Parathyroid adenoma (tissue), 2 donors: ENCODE data around the gene MAP7D2.

Experiments used
- H2AFZ ChIP-seq: fragments of 300-600 bp; sonication (generic); one replicate; pipeline ENCODE4 v1.7.0; 2017; ENCODE audit warnings: antibody characterized with exemption, mild to moderate bottlenecking
- H3K27ac ChIP-seq: fragments of 300-600 bp; sonication (generic); one replicate; pipeline ENCODE4 v1.7.0; 2017
- H3K27me3 ChIP-seq: fragments of 300-600 bp; sonication (generic); one replicate; pipeline ENCODE4 v1.7.0; 2017; ENCODE audit warnings: low read length; ENCODE audit not compliant: control insufficient read depth, insufficient read depth
- H3K36me3 ChIP-seq: fragments of 300-600 bp; sonication (generic); one replicate; pipeline ENCODE4 v1.7.0; 2017; ENCODE audit warnings: low read length; ENCODE audit not compliant: control insufficient read depth, insufficient read depth
- H3K4me1 ChIP-seq: fragments of 300-600 bp; sonication (generic); one replicate; pipeline ENCODE4 v1.7.0; 2017; ENCODE audit warnings: control low read depth
- H3K4me2 ChIP-seq: fragments of 300-600 bp; sonication (generic); one replicate; pipeline ENCODE4 v1.7.0; 2017; ENCODE audit warnings: low read length
- H3K4me3 ChIP-seq: fragments of 300-600 bp; sonication (generic); one replicate; pipeline ENCODE4 v1.7.0; 2017; ENCODE audit warnings: low read depth, low read length
- H3K79me2 ChIP-seq: fragments of 300-600 bp; sonication (generic); one replicate; pipeline ENCODE4 v1.7.0; 2017; ENCODE audit warnings: control low read depth
- H3K9ac ChIP-seq: fragments of 300-600 bp; sonication (generic); one replicate; pipeline ENCODE4 v1.7.0; 2017; ENCODE audit warnings: mild to moderate bottlenecking
- H3K9me3 ChIP-seq: fragments of 300-600 bp; sonication (generic); one replicate; pipeline ENCODE4 v1.7.0; 2017; ENCODE audit warnings: low read length; ENCODE audit not compliant: control insufficient read depth
- CTCF ChIP-seq: fragments of 300-600 bp; sonication (generic); IDR thresholded peaks from one replicate; pipeline ENCODE4 v1.7.0; 2017; ENCODE audit warnings: antibody characterized with exemption, mild to moderate bottlenecking
- donor health status: primary hyperparathyroidism.

The MAP7D2 gene

GRCh38 chrX:20056704-20057103 is 60.0 kb downstream of the MAP7D2 start:
- Histone ChIP-seq H3K9ac (no peak overlapping the region), H2AFZ (no peak overlapping the region), H3K27ac (no peak overlapping the region), H3K4me1 (no peaks in the 10 kb centered on the region), H3K36me3 (no peaks in the 10 kb centered on the region), H3K79me2 (no peaks in the 10 kb centered on the region), H3K4me3 (no peak overlapping the region), H3K4me2 (no peak overlapping the region), H3K9me3 (no peaks in the 10 kb centered on the region), H3K27me3 (no peaks in the 10 kb centered on the region)
- TF ChIP-seq CTCF, result no peak

- no peak overlapping the region for H3K9ac ChIP-seq
- no peaks in the 10 kb centered on the region for H3K4me1 ChIP-seq
- H3K9me3 ChIP-seq, result no peaks in the 10 kb centered on the region
- H3K4me3 ChIP-seq, result no peak overlapping the region
- H2AFZ ChIP-seq, result no peak overlapping the region
- H3K27ac ChIP-seq, result no peak overlapping the region
- no peak for TF ChIP-seq CTCF
- H3K27me3 ChIP-seq, result no peaks in the 10 kb centered on the region
- H3K4me2 ChIP-seq, result no peak overlapping the region
- H3K36me3 ChIP-seq, result no peaks in the 10 kb centered on the region
- no peaks in the 10 kb centered on the region for H3K79me2 ChIP-seq
Measured at GRCh38 chrX:20053537-20053936, 63.2 kb downstream of the MAP7D2 start.

GRCh38 chrX:20046864-20047263 is 69.8 kb downstream of the MAP7D2 start:
- TF ChIP-seq CTCF, result no peak
- Histone ChIP-seq H3K79me2 (no peaks in the 10 kb centered on the region), H3K27me3 (no peaks in the 10 kb centered on the region), H3K9me3 (no peaks in the 10 kb centered on the region), H2AFZ (no peak overlapping the region), H3K9ac (no peak overlapping the region), H3K36me3 (no peaks in the 10 kb centered on the region), H3K4me3 (no peak overlapping the region), H3K27ac (no peak overlapping the region), H3K4me1 (no peaks in the 10 kb centered on the region), H3K4me2 (no peak overlapping the region)

GRCh38 chrX:20046223-20046622 is 70.5 kb downstream of the MAP7D2 start:
- H3K79me2 ChIP-seq, result no peaks in the 10 kb centered on the region
- no peaks in the 10 kb centered on the region for H3K27me3 ChIP-seq
- H3K4me2 ChIP-seq, result no peak overlapping the region
- no peaks in the 10 kb centered on the region for H3K9me3 ChIP-seq
- no peaks in the 10 kb centered on the region for H3K4me1 ChIP-seq
- no peak overlapping the region for H3K9ac ChIP-seq
- H3K36me3 ChIP-seq, result no peaks in the 10 kb centered on the region
- H2AFZ ChIP-seq, result no peak overlapping the region
- no peak overlapping the region for H3K27ac ChIP-seq
- no peak overlapping the region for H3K4me3 ChIP-seq
- no peak for TF ChIP-seq CTCF

GRCh38 chrX:20042221-20042620 is 74.5 kb downstream of the MAP7D2 start:
- no peak overlapping the region for H3K9ac ChIP-seq
- no peak overlapping the region for H2AFZ ChIP-seq
- H3K36me3 ChIP-seq, result no peaks in the 10 kb centered on the region
- TF ChIP-seq CTCF, result no peak
- H3K4me1 ChIP-seq, result no peaks in the 10 kb centered on the region
- H3K4me3 ChIP-seq, result no peak overlapping the region
- no peaks in the 10 kb centered on the region for H3K9me3 ChIP-seq
- H3K27ac ChIP-seq, result no peak overlapping the region
- H3K79me2 ChIP-seq, result no peaks in the 10 kb centered on the region
- no peaks in the 10 kb centered on the region for H3K27me3 ChIP-seq
- H3K4me2 ChIP-seq, result no peak overlapping the region
